ENCODE results near the gene HOXD1. TPM values are rescaled to one million over a fixed set of nuclear protein-coding genes. Genes with fewer than 3 reads are reported as not detected.

The HOXD1 gene
- polyA plus RNA-seq, 1 of the 3 experiments (the other 2 are of a cell fraction), result not detected

DNA sequence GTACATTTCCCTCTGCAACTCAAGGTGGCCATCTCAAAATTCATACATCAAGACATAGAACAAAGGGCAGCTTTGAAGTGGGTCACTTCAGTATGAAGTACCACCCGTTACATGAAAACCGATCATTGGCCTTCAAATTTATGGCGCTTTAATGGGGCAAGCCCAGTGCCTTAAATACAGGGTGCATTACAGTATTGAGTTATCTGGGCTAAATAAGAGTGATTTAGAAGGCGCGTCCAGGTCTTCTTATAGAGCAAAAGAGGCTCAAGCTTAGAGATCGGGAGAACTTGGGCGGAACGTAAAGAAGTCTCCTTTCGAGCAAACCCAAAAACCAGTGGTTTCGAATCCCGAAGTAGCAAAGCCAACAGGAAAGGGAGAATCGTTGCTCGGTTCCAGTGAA, 24.3 kb upstream of the HOXD1 start:
- Histone ChIP-seq H4K20me1 (ENCODE audit: insufficient read depth) (no peaks in the 10 kb centered on the region), H3K9me2 (no peaks in the 10 kb centered on the region), H3K27me3 (ENCODE audit: insufficient read depth) (no peaks in the 10 kb centered on the region), H3K27ac (ENCODE audit: low read depth in 2 of 2, low read length in 1 of 2) (no peak overlapping the region), H3F3A (replicated peaks; ENCODE audit: insufficient read depth) (no peaks in the 10 kb centered on the region), H2AFZ (ENCODE audit: low read depth) (no peak overlapping the region), H3K9me3 (no peaks in the 10 kb centered on the region), H3K4me1 (ENCODE audit: control insufficient read depth in 1 of 2, insufficient read depth in 2 of 2, low read depth in 1 of 2, low read length in 1 of 2) (peaks cover 0 to 3% of the 10 kb centered on the region in 2 experiments; a peak in 1 of 4 replicates), H3K4me2 (no peak overlapping the region), H3K36me3 (replicated peaks in 1 of 2; ENCODE audit: control insufficient read depth in 1 of 2, insufficient read depth in 2 of 2, low read length in 1 of 2) (peaks cover 0 to 3% of the 10 kb centered on the region in 2 experiments), H3K79me2 (ENCODE audit: insufficient read depth) (no peaks in the 10 kb centered on the region), H3K4me3 (ENCODE audit: low read depth in 2 of 2, low read length in 1 of 2) (no peak overlapping the region), H3K9ac (no peak overlapping the region)
- WGBS (ENCODE audit: low lambda C conversion rate), result 95% methylated on average over 13 of the region's 13 CpGs
- DNase-seq, result no peak
- TF ChIP-seq REST (IDR thresholded peaks at IDR 0.05; ENCODE audit: low read depth, low read length), result no peak
- TF ChIP-seq FOXJ3 (CRISPR knock-in tag; IDR thresholded peaks at IDR 0.05), result no peak
- no peak for TF ChIP-seq MXI1 (IDR thresholded peaks at IDR 0.05; ENCODE audit: low read depth, low read length)
- TF ChIP-seq ZBTB33 (IDR thresholded peaks at IDR 0.05; ENCODE audit: borderline replicate concordance, low read depth), result no peak
- no peak for TF ChIP-seq TEAD4 (IDR thresholded peaks at IDR 0.05; ENCODE audit: borderline replicate concordance, insufficient read depth)
- TF ChIP-seq MAX (IDR thresholded peaks at IDR 0.05; ENCODE audit: low read depth), result no peak
- no peak for TF ChIP-seq RFX5 (IDR thresholded peaks at IDR 0.05; ENCODE audit: low read length)
- no peak for TF ChIP-seq CTCF (IDR thresholded peaks at IDR 0.05)
- TF ChIP-seq TAF1 (IDR thresholded peaks at IDR 0.05; ENCODE audit: borderline replicate concordance, low read depth, low read length), result no peak
- TF ChIP-seq SMC3 (IDR thresholded peaks at IDR 0.05; ENCODE audit: low read depth, low read length), result no peak
- no peak for TF ChIP-seq GABPA (IDR thresholded peaks at IDR 0.05; ENCODE audit: low read depth)
- no peak for TF ChIP-seq ELF1 (IDR thresholded peaks at IDR 0.05)
- no peak for TF ChIP-seq YY1 (IDR thresholded peaks at IDR 0.05; ENCODE audit: low read depth)
- no peak for TF ChIP-seq PBX3 (IDR thresholded peaks at IDR 0.05)
- TF ChIP-seq JUND (IDR thresholded peaks at IDR 0.05), result no peak
- TF ChIP-seq FOXM1 (IDR thresholded peaks at IDR 0.05; ENCODE audit: low read depth), result no peak
- no peak for TF ChIP-seq EZH2phosphoT487 (IDR thresholded peaks at IDR 0.05; ENCODE audit: borderline replicate concordance, low read depth)
- no peak for TF ChIP-seq RCOR1 (IDR thresholded peaks at IDR 0.05; ENCODE audit: low read length)
- POLR2A ChIA-PET, result no interaction called here
- CTCF ChIA-PET, result interaction anchor here (1.2 to 1.7 kb wide), 2 partner anchors 48 to 390 kb away, joined by 3 to 4 read pairs; no protein-coding TSS in a partner anchor

Data from SK-N-SH (cell line).